Measurements from ENCODE around the gene CDKAL1.

DNA sequence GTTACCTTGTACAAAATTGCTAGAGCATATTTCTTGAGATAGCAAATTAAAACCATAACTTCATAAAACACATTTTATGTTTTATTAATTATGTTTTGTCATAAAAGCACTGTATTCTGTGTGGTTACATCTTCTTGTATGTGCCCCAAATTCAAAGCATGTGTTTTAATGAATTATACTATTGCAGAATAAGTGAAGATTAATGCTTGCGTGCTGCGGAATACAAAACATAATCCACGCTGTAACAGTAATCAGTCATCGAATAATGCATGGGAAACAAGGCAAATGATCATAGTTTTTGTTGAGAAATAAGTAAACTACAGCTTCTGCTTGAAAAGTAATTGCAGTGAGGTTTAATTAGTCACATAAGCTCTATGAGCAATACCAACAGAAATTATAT, 600.1 kb downstream of the CDKAL1 start:
- TF ChIP-seq, protein P1, sequence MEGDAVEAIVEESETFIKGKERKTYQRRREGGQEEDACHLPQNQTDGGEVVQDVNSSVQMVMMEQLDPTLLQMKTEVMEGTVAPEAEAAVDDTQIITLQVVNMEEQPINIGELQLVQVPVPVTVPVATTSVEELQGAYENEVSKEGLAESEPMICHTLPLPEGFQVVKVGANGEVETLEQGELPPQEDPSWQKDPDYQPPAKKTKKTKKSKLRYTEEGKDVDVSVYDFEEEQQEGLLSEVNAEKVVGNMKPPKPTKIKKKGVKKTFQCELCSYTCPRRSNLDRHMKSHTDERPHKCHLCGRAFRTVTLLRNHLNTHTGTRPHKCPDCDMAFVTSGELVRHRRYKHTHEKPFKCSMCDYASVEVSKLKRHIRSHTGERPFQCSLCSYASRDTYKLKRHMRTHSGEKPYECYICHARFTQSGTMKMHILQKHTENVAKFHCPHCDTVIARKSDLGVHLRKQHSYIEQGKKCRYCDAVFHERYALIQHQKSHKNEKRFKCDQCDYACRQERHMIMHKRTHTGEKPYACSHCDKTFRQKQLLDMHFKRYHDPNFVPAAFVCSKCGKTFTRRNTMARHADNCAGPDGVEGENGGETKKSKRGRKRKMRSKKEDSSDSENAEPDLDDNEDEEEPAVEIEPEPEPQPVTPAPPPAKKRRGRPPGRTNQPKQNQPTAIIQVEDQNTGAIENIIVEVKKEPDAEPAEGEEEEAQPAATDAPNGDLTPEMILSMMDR (conservative IDR thresholded peaks at IDR 0.05; ENCODE audit: low read length) = no peak
- no peak for TF ChIP-seq EZH2phosphoT487 (IDR thresholded peaks at IDR 0.05; ENCODE audit: borderline replicate concordance)
